C1 segment of cervical spinal cord (tissue), 14 donors: ENCODE data around the gene ZNF771.

Source experiments
- DNase-seq, 14 donors: peaks; one replicate each; lab custom pipeline; 2025; lab: John Stamatoyannopoulos, UW

The ZNF771 gene

DNA sequence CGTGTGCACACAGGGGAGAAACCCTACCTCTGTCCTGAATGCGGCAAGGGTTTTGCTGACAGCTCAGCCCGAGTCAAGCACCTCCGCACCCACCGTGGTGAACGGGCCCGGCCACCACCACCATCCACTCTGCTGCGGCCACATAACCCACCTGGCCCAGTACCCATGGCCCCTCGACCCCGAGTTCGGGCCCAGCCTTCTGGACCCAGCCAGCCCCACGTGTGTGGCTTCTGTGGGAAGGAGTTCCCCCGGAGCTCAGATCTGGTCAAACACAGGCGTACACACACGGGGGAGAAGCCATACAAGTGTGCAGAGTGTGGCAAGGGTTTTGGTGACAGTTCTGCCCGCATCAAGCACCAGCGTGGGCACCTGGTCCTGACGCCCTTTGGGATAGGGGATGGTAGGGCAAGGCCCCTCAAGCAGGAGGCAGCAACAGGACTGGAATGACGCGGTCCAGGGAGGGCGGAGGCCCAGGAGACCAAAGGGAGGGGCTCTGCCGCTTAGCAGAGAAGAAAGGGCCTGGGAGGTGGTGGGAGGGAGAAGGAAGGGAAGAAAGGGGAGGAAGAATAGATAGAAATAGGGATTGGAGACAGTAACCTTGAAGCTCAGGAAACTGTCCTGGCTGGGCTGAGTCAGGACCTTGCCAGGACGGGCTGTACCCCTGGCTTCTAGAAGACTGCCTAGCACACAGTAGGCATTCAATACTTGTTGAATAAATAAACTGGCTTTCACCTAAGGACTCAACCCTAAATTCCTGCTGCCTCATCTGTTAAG lies 8.6 kb upstream of the ZNF771 start:
- no peak for DNase-seq

DNA sequence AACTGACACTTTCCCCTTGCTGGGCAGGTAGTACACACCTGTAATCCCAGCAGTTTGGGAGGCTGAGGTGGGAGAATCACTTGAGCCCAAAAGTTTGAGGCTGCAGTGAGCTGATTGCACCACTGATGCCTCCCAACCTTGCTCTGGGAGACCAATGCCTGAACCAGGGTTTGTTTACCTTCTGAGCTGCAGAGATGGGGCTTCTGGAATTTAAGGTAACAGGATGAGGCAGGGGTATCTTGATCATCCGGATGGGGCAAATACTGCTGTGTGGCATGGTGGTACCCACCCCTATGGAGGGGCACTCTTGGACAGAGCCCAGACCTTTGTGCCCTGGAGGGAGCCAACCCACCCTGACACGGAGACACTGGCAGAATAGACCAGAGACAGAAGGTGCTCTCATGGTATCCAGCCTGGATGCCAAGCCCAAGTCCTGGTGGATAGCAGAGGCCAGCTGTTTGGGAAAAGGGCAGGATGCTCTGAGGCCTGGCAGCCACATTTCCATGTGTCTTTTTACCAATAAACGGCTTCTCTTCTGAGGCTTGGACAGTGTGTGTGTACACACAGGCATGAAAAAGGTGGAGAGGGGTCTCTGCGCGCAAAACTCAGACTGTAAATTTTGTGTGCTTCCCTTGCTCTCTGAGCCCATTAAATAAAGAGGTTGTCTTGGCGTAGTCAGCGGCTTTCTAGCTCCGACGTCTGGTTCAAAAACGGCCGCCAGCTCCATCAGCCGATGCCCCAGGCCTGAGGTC lies 7.8 kb upstream of the ZNF771 start:
- no peak for DNase-seq

DNA sequence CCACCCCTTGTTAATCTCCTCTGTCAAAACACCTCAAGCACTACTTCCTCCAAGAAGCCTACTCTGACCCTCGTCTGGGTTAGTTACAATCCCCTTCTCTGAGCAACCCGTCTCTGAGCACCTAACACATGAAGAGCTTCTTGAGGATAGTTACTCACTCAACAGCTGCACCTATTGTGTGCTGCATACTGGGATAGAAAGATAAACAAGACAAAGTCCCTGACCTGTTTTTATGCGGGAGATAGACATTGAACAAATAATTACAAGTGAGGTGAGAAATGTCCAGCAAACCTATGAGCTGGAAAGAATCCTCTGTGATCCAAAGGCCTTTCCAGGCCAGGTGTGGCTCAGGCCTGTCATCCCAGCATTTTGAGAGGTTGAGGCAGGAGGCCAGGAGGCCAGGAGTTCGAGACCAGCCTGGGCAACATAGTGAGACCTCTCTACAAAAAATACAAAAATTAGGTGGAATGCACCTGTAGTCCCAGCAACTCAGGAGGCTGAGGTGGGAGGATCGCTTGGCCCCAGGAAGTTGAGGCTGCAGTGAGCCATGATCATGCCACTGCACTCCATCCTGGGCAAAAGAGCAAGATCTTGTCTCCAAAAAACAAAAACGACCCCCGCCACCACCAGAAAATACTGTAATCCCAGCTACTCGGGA lies 5.5 kb upstream of the ZNF771 start:
- no peak for DNase-seq

DNA sequence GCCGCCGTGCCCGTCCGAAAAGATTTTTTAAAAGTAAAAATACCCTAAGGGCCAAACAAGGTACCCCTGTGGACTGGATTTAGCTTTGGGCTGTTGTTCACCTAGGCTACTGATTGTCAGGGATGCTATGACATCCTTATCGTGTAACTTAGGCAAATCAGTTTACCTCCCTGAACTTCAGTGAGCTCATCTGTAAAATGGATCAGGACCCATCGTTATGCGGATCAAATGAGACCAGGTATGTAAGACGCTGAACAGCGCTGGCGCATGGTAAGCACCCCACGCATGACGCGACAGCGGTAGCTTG lies 658 bp upstream of the ZNF771 start:
- no peak for DNase-seq

DNA sequence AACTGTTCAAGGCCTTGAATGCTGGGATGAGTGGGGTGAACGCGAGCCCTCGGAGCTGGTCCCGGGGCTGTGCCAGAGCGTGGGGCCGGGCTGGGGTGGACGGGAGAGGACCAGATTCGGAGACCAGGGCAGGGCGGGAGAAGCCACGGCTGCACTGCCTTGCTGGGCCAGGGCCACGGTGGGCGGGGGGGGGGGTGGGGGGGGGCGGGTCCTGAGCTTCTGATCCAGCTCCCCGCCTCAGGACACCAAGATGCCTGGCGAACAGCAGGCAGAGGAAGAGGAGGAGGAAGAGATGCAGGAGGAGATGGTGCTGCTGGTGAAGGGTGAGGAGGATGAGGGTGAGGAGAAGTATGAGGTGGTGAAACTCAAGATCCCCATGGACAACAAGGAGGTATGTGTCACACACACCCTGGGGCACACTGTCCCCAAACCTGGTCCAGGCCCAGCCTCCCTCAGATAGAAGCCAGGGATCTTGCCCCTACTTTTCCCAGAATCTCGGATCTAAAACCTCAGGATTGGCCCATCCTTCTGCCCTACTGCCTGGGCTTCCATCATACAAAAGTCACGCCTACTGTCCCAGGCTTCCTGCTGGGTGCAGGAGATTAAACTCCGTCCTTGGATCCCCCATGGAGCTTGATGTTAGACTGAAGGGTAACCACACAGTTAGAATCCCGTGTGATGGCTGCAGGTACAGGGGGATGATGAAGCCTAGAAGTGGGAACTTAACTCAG lies 563 bp downstream of the ZNF771 start:
- peak in 1 of 14 donors; percentile 13 for DNase-seq

DNA sequence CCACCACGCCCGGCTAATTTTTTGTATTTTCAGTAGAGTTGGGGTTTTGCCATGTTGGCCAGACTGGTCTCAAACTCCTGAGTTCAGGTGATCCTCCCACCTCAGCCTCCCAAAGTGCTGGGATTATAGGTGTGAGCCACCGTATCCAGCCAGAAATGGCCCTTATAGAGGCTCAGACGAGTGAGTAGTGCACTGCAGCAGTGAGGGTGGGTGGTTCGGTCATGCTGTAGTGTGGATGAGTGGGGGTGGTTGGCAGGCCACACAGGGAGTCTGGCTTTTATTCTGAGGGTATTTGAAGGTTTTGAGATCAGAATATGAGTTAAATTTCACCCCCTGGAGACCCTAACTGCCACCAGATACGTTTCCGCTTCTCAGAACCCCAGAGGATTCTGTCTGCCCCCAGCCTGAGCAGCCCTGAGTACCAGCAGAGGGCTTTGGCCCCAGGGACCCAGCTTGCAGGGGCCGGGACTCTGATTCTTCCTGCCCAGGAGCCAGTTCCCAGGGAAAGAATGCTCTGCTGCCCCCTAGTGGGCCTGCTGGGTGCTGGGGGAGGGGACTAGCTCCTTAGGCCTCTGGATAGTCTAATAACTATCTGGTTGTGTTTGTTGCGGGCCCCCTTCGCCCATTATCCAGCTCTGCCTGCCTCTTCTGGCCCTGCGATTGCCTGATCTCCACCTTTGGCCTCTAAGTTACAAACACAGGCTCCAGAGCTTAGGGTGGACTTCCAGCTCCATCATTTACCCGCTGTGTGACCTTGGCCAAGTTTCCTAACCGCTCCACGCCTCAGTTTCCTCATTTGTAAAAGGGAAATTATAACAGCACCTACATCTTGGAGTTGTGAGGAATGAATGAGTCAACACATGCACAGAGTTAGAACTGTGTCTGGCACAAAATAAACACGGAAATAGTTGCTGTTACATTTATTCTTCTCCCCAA lies 2.0 kb downstream of the ZNF771 start:
- peak in 13 of 14 donors; percentile 16 to 90 (median 81) for DNase-seq

DNA sequence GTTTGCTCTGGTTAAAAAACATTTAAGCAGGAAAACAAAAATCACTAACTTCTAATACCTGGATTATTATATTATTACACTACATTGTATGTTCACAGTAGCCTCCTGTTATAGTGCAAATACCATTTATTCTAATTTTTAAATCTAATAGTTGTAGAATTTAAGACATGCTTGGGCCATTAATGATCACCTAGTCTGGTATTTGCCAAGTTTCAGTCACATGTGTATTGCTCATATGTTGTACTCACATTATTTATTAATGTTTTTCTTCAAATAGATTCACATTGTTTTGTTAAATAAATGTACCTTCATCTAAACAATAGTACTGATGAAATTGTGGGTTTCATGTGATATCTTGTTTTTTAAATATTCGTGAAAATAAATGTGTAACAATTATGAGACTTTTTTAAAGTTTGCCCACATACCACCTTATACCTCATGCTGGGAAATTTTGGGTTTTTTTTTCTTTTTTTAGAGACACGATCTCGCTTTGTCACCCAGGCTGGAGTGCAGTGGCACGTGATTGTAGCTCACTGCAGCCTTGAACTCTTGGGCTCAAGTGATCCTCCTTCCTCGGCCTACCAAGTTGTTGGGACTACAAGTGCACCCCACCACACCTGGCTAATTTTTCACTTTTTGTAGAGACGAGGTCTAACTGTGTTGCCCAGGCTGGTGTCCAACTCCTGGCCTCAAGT lies 5.9 kb downstream of the ZNF771 start:
- DNase-seq: no peak

DNA sequence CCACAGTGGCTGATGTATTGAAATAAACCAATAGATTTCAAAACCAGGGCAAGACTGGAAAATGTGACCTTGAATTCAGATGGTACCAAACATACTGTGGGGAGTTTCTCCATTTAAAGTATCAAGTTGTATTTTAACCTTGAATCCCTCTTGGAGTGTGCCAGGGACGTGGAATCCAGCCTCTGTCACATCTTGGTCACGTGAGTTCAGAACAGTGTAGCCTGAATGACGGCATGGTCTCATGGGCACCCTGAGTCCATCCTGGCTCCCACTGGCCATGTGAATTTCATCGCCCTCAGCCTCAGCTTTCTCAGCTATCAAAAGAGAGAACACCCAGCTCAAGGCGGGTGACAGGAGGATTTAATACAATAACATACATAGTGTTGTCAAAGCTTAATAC lies 6.8 kb downstream of the ZNF771 start:
- DNase-seq: no peak

DNA sequence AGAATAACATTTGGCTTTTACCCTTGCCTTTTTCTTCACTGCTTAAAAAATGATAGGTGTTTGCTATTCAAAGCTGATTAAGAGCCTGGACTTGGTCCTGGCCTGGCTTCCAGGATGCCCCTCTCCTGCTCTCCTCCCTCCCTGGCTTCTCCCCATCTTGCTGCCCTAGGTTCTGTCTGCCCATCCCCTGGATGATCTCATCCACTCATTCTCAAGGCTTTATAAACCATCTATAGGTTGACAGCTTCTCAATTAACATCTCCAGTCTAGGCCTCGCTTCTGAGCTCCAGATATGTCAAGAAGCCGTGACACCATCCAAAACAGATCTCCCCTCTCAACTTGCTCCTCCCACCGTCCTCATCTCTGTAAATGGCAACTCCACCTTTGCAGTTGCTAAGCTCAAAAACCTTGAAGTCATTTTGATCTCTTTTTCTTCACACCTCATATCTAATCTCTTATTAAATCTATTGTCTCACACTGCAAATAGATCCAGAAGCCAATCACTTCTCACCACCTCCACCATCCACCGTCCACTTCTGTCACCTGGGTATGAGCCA lies 8.7 kb downstream of the ZNF771 start:
- no peak for DNase-seq

DNA sequence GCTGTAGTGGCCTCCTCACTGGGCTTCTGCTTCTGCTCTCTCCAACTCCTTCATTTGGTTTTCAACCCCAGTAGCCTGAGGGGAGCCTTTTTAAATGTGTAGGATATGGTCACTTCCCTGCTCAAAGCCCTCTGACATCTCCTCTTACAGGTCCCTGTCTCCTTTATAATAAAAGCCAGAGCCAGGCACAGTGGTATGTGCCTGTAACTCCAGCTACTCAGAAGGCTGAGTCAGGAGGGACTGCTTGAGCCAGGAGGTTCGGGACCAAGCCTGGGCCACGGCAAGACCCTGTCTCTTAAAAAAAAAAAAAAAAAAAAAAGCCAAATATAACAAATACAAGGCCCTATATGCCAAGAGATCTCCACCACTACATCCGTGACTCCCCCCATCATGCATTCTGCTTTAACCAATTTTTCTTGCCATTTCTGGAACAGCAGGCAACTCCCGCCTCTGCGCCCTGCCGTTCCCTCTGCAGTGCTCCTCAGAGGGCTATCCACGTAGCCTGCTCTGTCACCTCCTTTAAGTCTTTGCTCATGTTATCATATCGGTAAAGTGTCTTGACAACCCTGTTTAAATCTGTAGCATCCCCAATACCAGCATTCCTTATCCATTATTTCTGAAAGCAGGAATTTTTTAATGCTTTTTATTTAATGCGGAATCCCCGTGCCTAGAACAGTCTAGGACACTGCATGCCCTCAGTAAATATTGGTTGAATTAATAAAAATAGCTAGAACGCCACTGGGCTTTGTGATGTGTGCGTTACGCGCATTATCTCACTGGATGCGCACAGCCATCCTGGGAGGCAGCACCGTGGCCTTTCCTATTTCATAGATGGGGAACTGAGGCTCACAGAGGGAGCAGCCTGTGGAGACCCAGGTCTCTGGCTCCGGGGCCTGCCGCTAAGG lies 9.5 kb downstream of the ZNF771 start:
- DNase-seq: peak in 1 of 14 donors; percentile 12

DNA sequence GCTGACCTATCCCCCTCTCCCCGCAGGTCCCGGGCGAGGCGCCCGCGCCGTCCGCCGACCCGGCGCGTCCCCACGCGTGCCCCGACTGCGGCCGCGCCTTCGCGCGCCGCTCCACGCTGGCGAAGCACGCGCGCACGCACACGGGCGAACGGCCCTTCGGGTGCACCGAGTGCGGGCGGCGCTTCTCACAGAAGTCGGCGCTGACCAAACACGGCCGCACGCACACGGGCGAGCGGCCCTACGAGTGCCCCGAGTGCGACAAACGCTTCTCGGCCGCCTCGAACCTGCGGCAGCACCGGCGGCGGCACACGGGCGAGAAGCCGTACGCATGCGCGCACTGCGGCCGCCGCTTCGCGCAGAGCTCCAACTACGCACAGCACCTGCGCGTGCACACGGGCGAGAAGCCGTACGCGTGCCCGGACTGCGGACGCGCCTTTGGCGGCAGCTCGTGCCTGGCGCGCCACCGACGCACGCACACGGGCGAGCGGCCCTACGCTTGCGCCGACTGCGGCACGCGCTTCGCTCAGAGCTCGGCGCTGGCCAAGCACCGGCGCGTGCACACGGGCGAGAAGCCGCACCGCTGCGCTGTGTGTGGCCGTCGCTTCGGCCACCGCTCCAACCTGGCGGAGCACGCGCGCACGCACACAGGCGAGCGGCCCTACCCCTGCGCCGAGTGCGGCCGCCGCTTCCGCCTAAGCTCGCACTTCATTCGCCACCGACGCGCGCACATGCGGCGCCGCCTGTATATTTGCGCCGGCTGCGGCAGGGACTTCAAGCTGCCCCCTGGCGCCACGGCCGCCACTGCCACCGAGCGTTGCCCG lies 10.3 kb downstream of the ZNF771 start:
- DNase-seq: peak in 10 of 14 donors; percentile 21 to 86 (median 36)

DNA sequence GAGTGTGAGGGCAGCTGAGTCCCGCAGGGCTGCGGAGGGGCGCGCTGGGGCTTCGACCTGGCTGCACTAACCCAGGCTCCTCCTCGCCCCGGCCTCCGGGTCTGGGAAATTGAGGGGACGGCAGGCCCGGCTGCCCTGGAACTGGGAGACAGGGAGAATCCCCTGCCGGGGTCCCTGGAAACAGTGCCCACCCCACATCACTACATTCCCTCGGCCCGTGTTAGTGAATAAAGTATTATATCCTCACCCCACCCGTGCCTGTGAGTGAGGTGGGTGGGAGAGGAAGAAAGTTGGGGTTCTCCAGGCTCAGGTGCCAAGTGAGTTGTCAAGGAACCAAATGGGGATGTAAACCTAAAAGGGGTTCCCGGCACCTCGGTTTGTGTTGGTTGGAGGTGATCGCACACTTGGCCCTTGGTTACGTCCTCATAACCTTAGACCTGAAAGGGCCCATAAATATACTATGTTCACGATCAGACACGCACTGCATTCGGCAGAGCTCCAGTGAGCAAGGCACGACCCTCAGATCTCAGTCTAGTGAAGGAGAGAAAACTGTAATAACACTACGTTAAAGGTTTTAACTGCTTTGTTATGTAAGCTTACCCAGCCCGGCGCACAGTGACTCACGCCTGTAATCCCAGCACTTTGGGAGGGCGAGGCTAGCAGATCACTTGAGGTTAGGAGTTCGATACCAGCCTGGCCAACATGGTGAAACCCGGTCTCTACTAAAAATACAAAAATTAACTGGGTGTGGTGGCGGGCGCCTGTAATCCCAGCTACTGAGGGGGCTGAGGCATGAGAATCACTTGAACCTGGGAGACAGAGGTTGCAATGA lies 11.2 kb downstream of the ZNF771 start:
- DNase-seq: no peak

DNA sequence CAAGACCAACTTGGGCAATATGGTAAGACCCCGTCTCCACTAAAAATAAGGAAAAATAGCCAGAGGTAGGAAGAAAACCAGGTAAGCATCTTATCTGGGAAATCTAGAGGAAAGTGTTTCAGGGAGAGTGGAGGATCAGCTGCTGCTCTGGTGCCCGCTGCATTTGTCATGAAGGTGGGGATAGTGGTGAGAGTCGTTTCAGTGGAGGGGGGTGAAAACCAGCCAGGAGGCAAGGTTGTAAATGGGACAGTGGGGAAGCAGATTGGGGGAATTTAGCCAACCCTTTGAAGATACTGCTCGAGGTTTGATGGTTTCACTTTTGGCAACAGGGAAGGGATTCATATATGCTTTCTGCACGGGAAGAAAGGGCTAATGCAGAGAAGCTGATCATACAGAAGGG lies 13.6 kb downstream of the ZNF771 start:
- DNase-seq: no peak

DNA sequence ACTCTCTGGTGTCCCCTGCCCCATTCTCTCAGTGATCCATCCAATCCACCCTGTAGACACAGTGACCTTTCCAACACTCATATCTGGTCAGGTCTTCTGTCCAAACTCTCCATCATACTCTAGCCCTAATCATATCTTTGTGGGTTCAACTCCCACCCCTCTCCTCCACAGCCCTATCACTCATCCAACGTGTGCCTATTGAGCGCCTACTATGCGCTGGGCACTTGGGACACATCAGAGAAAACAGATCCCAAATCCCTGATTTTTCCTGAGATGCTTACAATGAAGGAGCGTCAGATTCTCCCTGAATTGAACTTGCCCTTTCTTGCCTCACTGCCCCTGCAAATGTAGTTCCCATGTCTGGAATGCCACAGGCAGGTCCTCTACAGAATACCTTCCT lies 20.6 kb downstream of the ZNF771 start:
- DNase-seq: no peak

DNA sequence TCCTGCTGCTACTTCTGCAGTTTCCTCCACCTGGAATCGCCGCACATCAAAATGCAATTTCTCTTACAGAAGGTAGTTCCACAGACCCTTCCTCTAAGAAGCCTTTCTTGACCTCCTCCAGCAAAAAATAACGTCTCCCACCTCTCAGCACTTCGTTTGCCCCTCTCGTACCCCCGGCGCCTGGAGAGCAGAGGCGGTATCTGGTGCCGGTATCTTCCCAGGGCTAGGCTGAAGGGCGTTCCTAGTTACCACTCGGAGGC lies 21.9 kb downstream of the ZNF771 start:
- DNase-seq: no peak

DNA sequence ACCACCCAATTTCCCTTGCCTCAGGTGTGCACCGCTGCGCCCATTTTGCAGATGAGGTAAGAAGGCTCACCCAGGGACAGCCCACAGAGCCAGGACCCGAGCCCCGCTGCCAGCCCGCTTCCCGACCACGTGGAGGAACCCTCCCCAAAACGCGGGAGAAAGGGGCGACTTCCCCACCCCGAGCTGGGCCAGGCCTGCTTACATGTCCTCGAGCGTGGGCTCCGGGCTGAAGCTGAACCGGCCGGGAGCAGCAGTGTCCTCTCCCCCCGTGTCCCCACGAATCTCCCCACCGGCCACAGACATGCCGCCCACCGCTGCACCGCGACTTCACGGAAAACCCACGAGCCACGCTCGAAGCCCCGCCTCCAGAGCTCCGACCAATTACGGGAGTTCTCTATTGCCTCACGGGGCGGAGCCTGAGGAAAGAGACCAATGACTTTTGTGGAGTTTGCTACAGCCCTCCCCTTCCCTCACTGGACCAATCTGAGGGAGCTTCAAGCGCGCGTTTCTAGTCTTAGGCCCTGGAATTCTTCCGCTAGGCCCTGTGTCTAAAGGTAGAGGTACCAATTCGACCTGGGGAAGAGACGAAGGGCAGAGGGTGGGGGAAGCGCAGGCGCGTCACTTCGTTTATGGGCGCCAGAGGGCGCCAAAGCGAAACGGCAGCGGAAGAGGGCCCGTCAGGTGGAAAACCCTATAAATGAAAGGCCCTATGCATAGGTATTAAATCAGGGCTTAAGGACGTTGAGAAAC lies 22.4 kb downstream of the ZNF771 start, which contains the start of gene DCTPP1:
DCTPP1 (minus strand) TSS at position 353 of the 750 bp plus-strand sequence; CDS start at position 303, 50 bp downstream.
- DNase-seq: peak; percentile 31 to 99 (median 86)
